Lung microvascular endothelial cell (primary cell): ENCODE data around the gene FITM1. TPM values are rescaled to one million over a fixed set of nuclear protein-coding genes. Genes with fewer than 3 reads are reported as not detected.

Experiments
- DNase-seq, 2 donors: peaks; one replicate each; pipeline versions ENCODE4 v3.0.0 to v3.0.0-alpha.2; 2010; ENCODE audit warnings: low read depth in 2 of 2
- total RNA-seq: library from RNA; depleted of rRNA; stranded (reverse); fragments of >200 nt; gene quantifications from 2 replicates; pipeline ENCODE4 v1.2.1, GENCODE V29; 2014

FITM1 gene, protein sequence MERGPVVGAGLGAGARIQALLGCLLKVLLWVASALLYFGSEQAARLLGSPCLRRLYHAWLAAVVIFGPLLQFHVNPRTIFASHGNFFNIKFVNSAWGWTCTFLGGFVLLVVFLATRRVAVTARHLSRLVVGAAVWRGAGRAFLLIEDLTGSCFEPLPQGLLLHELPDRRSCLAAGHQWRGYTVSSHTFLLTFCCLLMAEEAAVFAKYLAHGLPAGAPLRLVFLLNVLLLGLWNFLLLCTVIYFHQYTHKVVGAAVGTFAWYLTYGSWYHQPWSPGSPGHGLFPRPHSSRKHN
- 0.20 and 0.44 TPM in 2 replicates for total RNA-seq

DNA sequence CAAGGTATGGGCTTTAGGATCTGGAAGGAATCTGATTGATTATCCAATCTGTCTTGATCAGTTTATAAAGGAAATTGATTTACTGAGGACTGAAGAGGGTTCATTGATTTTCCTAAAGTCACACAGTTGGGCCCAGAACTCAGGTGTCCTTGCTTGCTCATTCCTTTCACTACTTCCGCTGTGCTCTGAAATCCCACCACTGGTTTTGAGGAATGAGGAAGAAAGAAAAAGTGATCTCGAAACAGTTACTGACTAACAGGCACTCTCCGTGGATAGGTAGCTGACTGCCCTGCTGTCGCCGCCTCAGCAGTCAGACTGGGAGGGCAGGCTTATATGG is at the start of gene FITM1:
FITM1 (plus strand) TSS at position 280 of the 337 bp plus-strand sequence. CDS start 905 bp downstream, outside the sequence.
- DNase-seq, result no peak

- DNase-seq, result peak; percentile 22 to 39
Measured at GRCh38 chr14:24080888-24081738, 49.3 kb upstream of the FITM1 start.

GRCh38 chr14:24081739-24082211 is 48.7 kb upstream of the FITM1 start:
- no peak for DNase-seq

- DNase-seq, result no peak
Measured at GRCh38 chr14:24082411-24083080, 47.9 kb upstream of the FITM1 start.

DNA sequence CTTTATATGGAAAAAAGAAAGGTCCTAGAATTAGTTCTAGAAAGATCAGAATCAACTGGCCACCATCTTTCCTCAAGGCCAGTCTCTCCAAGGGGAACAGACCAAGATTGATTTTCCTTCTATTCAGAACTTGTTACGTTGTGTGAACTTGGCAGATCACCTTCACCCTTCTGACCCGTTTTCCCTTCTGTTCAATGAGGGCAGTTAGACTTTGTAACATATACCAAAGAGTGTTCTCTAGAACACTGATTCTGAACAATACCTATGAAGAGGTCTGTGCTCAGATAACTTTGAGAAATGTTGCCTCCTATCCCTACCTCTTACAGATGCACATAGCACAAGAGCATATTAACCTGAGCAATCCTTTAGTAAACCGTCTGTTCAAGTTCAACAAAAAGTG is 47.0 kb upstream of the FITM1 start:
- no peak for DNase-seq

GRCh38 chr14:24084440-24084839 is 46.0 kb upstream of the FITM1 start:
- DNase-seq, result no peak

DNA sequence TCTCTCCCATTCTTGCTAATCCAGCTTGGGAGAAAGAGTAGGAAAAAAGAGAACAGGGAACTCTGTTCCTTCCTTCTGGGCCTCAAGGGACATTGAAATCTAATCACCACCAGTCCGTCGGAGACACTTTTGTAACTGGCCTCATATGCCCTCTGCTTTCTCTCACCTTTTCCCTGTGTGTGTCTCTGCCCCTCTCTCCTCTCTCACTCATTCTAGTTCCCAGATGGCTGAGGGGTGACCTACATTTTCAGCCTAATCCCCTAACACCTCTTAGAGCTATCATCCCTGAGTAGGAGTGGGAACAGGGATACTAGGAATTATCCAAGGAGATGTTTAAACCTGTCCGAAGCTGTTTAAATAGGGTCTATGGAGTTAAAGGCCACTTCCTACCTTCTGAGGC is 45.2 kb upstream of the FITM1 start:
- no peak for DNase-seq

- DNase-seq, result no peak
Measured at GRCh38 chr14:24086193-24086955, 44.1 kb upstream of the FITM1 start.

DNA sequence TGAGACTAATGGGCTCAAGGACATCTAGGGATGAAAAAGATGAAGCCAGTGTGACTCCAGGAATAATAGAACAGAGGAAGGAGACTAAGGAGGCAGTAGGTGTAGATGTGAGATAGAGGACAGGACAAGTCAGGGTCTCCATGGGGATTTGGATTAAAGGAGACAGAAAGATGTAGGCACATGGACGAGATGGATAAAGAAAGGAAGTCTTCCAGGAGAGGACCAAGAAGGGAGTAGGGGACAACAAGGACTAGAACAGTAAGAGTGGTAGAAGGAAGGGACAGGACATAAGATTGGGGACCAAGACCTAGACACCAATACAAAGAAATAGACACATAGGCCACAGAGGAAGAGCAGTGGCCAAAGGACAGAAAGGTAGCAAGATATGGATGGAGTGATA is 43.5 kb upstream of the FITM1 start:
- DNase-seq, result no peak

DNA sequence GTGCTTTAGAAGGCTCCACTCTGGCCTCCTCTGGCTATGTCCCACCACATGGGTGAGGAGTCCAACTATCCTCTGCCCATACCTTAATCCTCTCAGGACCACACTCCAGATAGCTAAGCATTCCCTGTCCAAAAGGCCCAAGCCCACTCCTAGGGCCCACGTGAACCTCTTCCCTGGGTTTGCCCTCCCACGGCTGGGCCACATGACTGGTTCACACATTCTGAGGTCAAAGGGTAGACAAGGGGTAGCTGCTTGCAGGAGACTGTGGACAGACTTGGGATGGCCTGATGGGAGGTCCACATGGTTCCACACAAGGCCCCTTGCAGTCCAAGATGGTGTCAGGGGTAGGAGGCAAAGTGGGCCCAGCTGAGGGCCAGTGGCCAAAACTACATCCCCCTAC is 42.4 kb upstream of the FITM1 start:
- DNase-seq, result no peak

DNA sequence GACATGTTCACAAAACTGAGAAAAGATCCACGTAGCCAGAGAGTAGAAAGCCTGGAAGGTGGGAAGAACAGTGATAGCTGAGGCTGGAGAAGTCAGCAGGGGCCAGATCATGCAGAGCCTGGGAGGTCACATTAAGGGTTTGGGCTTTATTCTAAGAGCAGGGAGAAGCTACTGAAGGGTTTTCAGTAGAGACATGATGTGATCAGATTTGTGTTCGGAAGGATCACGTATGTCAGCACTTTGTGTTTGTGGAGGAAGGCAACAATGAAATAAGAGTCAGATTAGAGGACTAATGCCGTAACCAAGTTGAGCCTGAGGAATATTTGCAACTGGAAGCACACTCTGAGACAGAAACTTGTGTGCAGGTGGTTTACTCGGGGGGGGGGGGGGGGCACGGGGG is 40.6 kb upstream of the FITM1 start:
- DNase-seq, result no peak

DNA sequence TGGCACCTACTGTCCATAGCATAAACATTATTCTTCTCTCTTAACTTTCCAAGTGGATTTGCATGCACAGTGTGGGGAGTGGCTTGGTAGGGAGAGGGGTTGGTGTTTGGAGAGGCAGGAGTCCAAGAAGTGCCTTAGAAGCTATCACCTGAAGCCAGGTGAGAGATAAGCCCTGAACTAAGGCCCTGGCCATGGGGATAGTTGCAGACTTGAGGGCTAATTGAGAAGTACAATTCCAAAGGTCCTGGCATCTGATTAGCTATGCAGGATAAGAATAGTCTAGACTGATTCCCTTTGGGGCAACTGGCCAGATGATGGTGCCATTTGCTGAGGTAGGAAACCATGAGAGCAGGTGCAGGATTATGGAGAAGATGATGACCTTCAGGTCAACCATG is 38.4 kb upstream of the FITM1 start:
- DNase-seq, result no peak

GRCh38 chr14:24092505-24093206 is 37.8 kb upstream of the FITM1 start:
- no peak for DNase-seq

- no peak for DNase-seq
Measured at GRCh38 chr14:24093207-24093900, 37.1 kb upstream of the FITM1 start.

DNA sequence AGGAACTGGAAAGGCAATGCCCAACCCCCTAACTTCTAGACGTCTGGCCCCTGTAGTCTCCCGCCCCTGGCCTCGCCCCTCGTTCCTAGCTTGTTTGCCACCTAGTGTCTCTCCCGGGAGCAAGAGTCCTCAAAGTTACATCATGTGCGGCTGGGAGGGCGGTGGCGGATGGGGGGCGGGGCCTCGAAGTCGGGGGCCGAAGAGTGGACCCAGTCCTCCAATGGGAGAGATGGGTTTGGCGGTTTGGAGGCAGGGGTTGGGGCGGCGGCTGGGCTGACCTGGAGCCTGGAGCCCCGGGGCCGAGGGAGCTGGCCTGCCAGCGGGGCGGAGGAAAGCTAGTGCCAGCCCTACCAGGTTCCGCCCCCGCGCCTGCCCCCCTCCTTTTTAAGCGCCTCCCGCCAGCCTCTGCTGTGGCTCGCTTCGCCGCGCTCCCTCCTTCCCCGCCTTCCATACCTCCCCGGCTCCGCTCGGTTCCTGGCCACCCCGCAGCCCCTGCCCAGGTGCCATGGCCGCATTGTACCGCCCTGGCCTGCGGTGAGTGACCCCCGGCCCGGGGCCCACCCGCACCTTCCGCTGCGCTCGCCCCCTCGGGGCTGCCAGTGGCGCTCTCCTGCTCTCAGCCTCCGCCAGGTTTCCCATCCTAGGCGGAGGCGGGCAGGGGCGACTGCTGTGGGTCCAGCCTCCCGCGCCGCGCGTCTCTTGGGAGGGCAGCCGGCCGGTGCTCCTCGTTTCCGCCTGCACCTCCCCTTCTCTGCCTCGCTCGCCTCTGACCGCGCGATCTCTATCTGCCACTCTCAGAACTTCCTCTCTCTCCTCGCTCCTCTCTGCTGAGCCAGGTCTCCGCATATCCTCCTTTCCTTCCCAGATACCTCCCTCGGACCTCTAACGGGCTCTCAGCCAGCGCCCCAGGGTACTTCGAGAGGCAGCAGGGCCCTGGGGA is 36.3 kb upstream of the FITM1 start, which contains the start of gene PCK2:
PCK2 (plus strand) TSS at position 411 of the 940 bp plus-strand sequence; CDS start at position 506, 95 bp downstream.
- peak; percentile 48 to 69 for DNase-seq

GRCh38 chr14:24094841-24095270 is 35.6 kb upstream of the FITM1 start:
- DNase-seq, result peak in 1 of 2 donors; percentile 25

DNA sequence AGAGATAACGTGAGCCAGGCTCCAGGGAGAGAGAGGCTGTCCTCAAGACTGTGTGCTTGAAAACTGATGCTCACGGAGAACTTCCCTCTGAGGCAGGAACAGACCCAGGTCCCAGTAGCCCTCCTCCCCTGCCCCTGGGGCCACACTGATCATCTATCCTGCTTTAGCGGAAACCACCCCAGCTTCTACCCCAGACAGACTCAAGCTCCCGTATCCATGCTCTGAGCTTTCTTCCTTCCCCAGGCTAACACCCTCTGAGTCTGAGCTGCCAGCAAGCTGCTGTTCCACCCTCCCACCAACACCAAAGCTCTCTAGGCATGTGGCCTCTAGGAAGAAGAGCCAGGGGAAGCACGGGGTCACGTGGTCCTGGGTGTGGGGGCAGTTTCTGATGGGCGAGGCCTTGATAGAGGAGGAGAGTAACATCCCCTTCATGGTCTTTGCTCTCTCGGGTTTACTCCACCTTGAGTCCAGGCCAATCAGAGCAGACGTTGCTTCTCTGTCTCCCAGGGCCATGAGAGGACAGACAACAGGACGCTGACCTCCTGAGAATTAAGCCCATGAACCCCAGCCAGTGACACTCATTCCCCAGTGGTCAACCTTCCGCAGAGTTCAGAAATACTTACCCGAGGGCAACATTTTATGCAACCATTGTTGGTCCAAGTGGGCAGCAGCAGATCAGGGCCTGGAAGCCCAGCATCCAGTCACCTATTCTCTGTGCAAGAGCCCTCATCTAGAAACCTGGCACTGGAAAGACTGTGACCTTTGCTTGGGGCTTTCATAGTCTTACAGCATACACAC is 35.0 kb upstream of the FITM1 start:
- DNase-seq, result peak in 1 of 2 donors; percentile 23

GRCh38 chr14:24096545-24097181 is 33.8 kb upstream of the FITM1 start:
- DNase-seq, result no peak
